A673 (cell line): ENCODE data around the gene EIF3K. TPM values are rescaled to one million over a fixed set of nuclear protein-coding genes. Genes with fewer than 3 reads are reported as not detected.

Experiments used
- BruUV-seq: library from RNA; stranded (reverse); fragments of 400-500 nt; replicated peaks from 2 replicates; lab custom pipeline; 2021; lab: Mats Ljungman, UMichigan
- CTCF ChIA-PET: fragments of 300-600 bp; sonication (Branson Sonifier 250); formaldehyde crosslinking; loops from one replicate; lab custom pipeline; 2022; ENCODE audit warnings: antibody characterized with exemption; lab: Charles Lee
- POLR2A ChIA-PET: fragments of 300-600 bp; sonication (Branson Sonifier 250); formaldehyde crosslinking; loops from one replicate; lab custom pipeline; 2022; ENCODE audit warnings: antibody characterized with exemption; ENCODE audit not compliant: low non-redundant PET; lab: Charles Lee
- DNase-seq: peaks from one replicate; pipeline ENCODE4 v3.0.0-alpha.2; 2015; ENCODE audit warnings: low spot score
- H3K27ac ChIP-seq: fragments of 200-600 bp; sonication (generic); 2 replicates; pipeline ENCODE4 v1.5.1; 2016; ENCODE audit warnings: mixed run types, low read depth, mild to moderate bottlenecking, mixed read lengths, antibody characterized with exemption, low read length; ENCODE audit not compliant: poor library complexity, severe bottlenecking
- H3K27me3 ChIP-seq: fragments of 200-600 bp; sonication (generic); replicated peaks from 2 replicates; pipeline ENCODE4 v1.6.1; 2017; ENCODE audit warnings: mixed run types, low read depth, mild to moderate bottlenecking, mixed read lengths, antibody characterized with exemption, low read length; ENCODE audit not compliant: insufficient read depth, poor library complexity
- H3K36me3 ChIP-seq: fragments of 200-600 bp; sonication (generic); 2 replicates; pipeline ENCODE4 v1.6.1; 2016; ENCODE audit warnings: mixed run types, mild to moderate bottlenecking, mixed read lengths, antibody characterized with exemption, low read length; ENCODE audit not compliant: insufficient read depth, poor library complexity, severe bottlenecking
- H3K4me1 ChIP-seq: fragments of 200-600 bp; sonication (generic); 2 replicates; pipeline ENCODE4 v1.6.1; 2017; ENCODE audit warnings: mixed run types, mild to moderate bottlenecking, mixed read lengths, antibody characterized with exemption, low read length; ENCODE audit not compliant: insufficient read depth, poor library complexity, severe bottlenecking
- H3K4me3 ChIP-seq: fragments of 200-600 bp; sonication (generic); 2 replicates; pipeline ENCODE4 v1.5.1; 2016; ENCODE audit warnings: low read depth, mixed run types, mild to moderate bottlenecking, mixed read lengths, low read length; ENCODE audit not compliant: poor library complexity, severe bottlenecking
- H3K9me3 ChIP-seq: fragments of 200-600 bp; sonication (generic); 2 replicates; pipeline ENCODE4 v1.6.1; 2016; ENCODE audit warnings: mixed run types, low read depth, mild to moderate bottlenecking, mixed read lengths, antibody characterized with exemption, low read length; ENCODE audit not compliant: poor library complexity, severe bottlenecking
- EZH2 ChIP-seq: fragments of 200-600 bp; sonication (generic); IDR thresholded peaks from 2 replicates; pipeline ENCODE4 v1.6.1; 2017; ENCODE audit warnings: borderline replicate concordance, low read depth, mild to moderate bottlenecking, mixed read lengths, antibody characterized with exemption, low read length; ENCODE audit not compliant: poor library complexity, severe bottlenecking
- intact Hi-C: fragments of 100-400 bp; cut with micrococcal nuclease; formaldehyde crosslinking; loops from one replicate; pipeline ENCODE4 v1.10.0; 2022; ENCODE audit not compliant: unreplicated experiment
- total RNA-seq: library from RNA; stranded (reverse); gene quantifications from 2 replicates; pipeline ENCODE4 v1.2.3, GENCODE V29; 2021
- TF ChIP-seq, protein P1 (sequence below): fragments of 300-800, 200-600 bp; sonication (generic); conservative IDR thresholded peaks from 2 replicates; pipeline ENCODE4 v1.5.1; 2017; ENCODE audit warnings: low read depth, mild to moderate bottlenecking, antibody characterized with exemption, low read length, moderate library complexity, mixed read lengths

The EIF3K gene
- total RNA-seq, 1 experiment from 2014 or later, result 316 TPM

DNA sequence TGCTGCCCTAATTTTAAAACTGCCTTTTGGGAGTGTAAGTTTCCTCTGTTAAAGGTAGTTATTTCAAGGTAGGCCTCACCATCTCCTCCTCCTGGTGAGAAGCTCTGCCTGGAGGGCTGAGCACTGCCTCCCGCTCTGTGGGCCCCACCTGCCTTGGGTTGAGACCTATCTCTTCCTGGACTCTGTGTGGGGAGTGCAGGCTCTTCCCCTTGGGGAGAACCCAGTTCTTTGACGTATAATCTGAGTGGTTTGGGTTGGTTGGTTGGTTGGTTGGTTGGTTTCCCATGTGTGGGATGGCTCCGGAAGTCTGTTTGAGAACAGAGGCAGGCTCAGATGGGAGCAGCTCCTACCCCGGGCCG lies 67.5 kb downstream of the EIF3K start:
- H3K4me1 ChIP-seq, result peaks cover 37% of the 10 kb centered on the region
- DNase-seq, result no peak
- H3K9me3 ChIP-seq, result no peaks in the 10 kb centered on the region
- CTCF ChIA-PET, result no interaction called here
- H3K36me3 ChIP-seq, result no peaks in the 10 kb centered on the region
- peak overlapping the region; percentile 84 for H3K27ac ChIP-seq
- H3K27me3 ChIP-seq, result no peaks in the 10 kb centered on the region
- no peak for TF ChIP-seq EZH2
- TF ChIP-seq, protein P1, sequence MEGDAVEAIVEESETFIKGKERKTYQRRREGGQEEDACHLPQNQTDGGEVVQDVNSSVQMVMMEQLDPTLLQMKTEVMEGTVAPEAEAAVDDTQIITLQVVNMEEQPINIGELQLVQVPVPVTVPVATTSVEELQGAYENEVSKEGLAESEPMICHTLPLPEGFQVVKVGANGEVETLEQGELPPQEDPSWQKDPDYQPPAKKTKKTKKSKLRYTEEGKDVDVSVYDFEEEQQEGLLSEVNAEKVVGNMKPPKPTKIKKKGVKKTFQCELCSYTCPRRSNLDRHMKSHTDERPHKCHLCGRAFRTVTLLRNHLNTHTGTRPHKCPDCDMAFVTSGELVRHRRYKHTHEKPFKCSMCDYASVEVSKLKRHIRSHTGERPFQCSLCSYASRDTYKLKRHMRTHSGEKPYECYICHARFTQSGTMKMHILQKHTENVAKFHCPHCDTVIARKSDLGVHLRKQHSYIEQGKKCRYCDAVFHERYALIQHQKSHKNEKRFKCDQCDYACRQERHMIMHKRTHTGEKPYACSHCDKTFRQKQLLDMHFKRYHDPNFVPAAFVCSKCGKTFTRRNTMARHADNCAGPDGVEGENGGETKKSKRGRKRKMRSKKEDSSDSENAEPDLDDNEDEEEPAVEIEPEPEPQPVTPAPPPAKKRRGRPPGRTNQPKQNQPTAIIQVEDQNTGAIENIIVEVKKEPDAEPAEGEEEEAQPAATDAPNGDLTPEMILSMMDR, result no peak
- BruUV-seq, result no TSS peak
- H3K4me3 ChIP-seq, result no peak overlapping the region
- POLR2A ChIA-PET, result no interaction called here
- intact Hi-C loops, result no loop called here

Other genes with a start within 250 kb of the EIF3K start
- 303 and 321 TPM in 2 replicates for gene PSMD8, start 244.6 kb upstream of the EIF3K start, total RNA-seq
- gene GGN, start 231.2 kb upstream of the EIF3K start, total RNA-seq, result 0.83 and 1.3 TPM in 2 replicates
- gene SPRED3, start 230.5 kb upstream of the EIF3K start, total RNA-seq, result 6.2 and 6.8 TPM in 2 replicates
- 11.8 and 12.1 TPM in 2 replicates for gene FAM98C, start 216.1 kb upstream of the EIF3K start, total RNA-seq
- gene RASGRP4, start 193.0 kb upstream of the EIF3K start, total RNA-seq, result not detected in 2 replicates
- gene RYR1, start 185.5 kb upstream of the EIF3K start, total RNA-seq, result 0.28 and 0.55 TPM in 2 replicates
- 1.5 and 3.5 TPM in 2 replicates for gene MAP4K1, start 1.2 kb upstream of the EIF3K start, total RNA-seq
- 370 and 397 TPM in 2 replicates for gene ACTN4, start 28.5 kb downstream of the EIF3K start, total RNA-seq
- gene CAPN12, start 125.3 kb downstream of the EIF3K start, total RNA-seq, result 0.69 and 0.96 TPM in 2 replicates
- not detected in 2 replicates for gene LGALS7, start 154.3 kb downstream of the EIF3K start, total RNA-seq
- gene LGALS7B, start 170.0 kb downstream of the EIF3K start, total RNA-seq, result not detected in 2 replicates
- 0.32 and 0.81 TPM in 2 replicates for gene LGALS4, start 193.8 kb downstream of the EIF3K start, total RNA-seq
- gene ECH1, start 212.6 kb downstream of the EIF3K start, total RNA-seq, result 83.1 and 102 TPM in 2 replicates
- 642 and 647 TPM in 2 replicates for gene HNRNPL, start 230.8 kb downstream of the EIF3K start, total RNA-seq